SHP77 treated with DMSO at 0.1 percent for 48 hours (cell line): ENCODE data around the gene NCKAP1.

ENCODE experiments used
- DNase-seq: peaks from one replicate; lab custom pipeline; 2025; lab: John Stamatoyannopoulos, UW

The NCKAP1 gene

GRCh38 chr2:182949052-182949451 is 89.2 kb downstream of the NCKAP1 start:
- DNase-seq, result no peak

- DNase-seq, result no peak
These were observed 91.3 kb downstream of the NCKAP1 start for GRCh38 chr2:182946958-182947369.

- no peak for DNase-seq
These were observed 94.9 kb downstream of the NCKAP1 start for GRCh38 chr2:182943339-182943738.

- no peak for DNase-seq
These were observed 95.5 kb downstream of the NCKAP1 start for GRCh38 chr2:182942756-182943155.

GRCh38 chr2:182941919-182942318 is 96.3 kb downstream of the NCKAP1 start:
- no peak for DNase-seq

- no peak for DNase-seq
These were observed 97.0 kb downstream of the NCKAP1 start for GRCh38 chr2:182941121-182941722.

- DNase-seq, result no peak
These were observed 100.4 kb downstream of the NCKAP1 start for GRCh38 chr2:182937870-182938269.

GRCh38 chr2:182933629-182934028 is 104.6 kb downstream of the NCKAP1 start:
- DNase-seq, result no peak

- no peak for DNase-seq
These were observed 108.3 kb downstream of the NCKAP1 start for GRCh38 chr2:182929972-182930371.

GRCh38 chr2:182924306-182924705 is 114.0 kb downstream of the NCKAP1 start:
- DNase-seq, result no peak

- no peak for DNase-seq
These were observed 117.0 kb downstream of the NCKAP1 start for GRCh38 chr2:182921234-182921633.

- DNase-seq, result no peak
These were observed 117.6 kb downstream of the NCKAP1 start for GRCh38 chr2:182920631-182921056.

- no peak for DNase-seq
These were observed 118.2 kb downstream of the NCKAP1 start for GRCh38 chr2:182920089-182920488.

- DNase-seq, result no peak
These were observed 119.2 kb downstream of the NCKAP1 start for GRCh38 chr2:182918961-182919652.

GRCh38 chr2:182917924-182918323 is 120.3 kb downstream of the NCKAP1 start:
- DNase-seq, result no peak

- no peak for DNase-seq
These were observed 121.8 kb downstream of the NCKAP1 start for GRCh38 chr2:182916417-182916816.

- DNase-seq, result no peak
These were observed 122.6 kb downstream of the NCKAP1 start for GRCh38 chr2:182915369-182916326.

GRCh38 chr2:182914852-182915251 is 123.4 kb downstream of the NCKAP1 start:
- DNase-seq, result no peak

GRCh38 chr2:182913064-182913463 is 125.2 kb downstream of the NCKAP1 start:
- no peak for DNase-seq

- no peak for DNase-seq
These were observed 125.7 kb downstream of the NCKAP1 start for GRCh38 chr2:182912518-182912915.

- DNase-seq, result no peak
These were observed 126.3 kb downstream of the NCKAP1 start for GRCh38 chr2:182911813-182912517.

GRCh38 chr2:182910965-182911364 is 127.3 kb downstream of the NCKAP1 start:
- no peak for DNase-seq
